ENCODE measurements around the gene NFE2L2.
"Not testable (repeated sequence)": the region's sequence is repeated elsewhere in the genome, so short reads cannot be mapped to it uniquely, and the experiment has no call there.

The NFE2L2 gene

GRCh38 chr2:177270531-177270930 lies 6.0 kb upstream of the NFE2L2 start:
- Mint-ChIP-seq H3K9me3 (no peaks in the 10 kb centered on the region), H3K27me3 (no peaks in the 10 kb centered on the region), H3K36me3 (no peaks in the 10 kb centered on the region), H3K4me3 (no peak overlapping the region), H3K4me1 (peaks cover 13% of the 10 kb centered on the region), H3K27ac (no peak overlapping the region)
- ATAC-seq (ENCODE audit: low read depth) (no peak), DNase-seq (ENCODE audit: low spot score in 2 of 2) (no peak)

DNA sequence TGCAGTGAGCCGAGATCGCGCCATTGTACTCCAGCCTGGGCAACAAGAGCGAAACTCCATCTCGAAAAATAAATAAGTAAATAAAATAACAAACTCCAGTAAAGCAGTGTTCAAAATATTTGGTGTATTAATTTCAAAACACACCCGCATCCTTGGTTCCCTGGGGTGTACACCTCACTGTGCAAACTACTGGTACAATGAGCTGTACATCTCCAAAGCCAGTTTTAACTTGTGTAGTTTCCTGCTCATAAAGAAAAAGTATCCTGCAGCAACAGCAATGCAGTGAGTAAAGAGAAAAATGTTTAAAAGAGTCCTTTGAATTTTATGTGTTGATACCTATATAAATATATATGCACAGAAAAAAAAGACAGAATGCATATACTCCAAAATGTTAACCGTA lies 4.4 kb upstream of the NFE2L2 start:
- H3K27ac Mint-ChIP-seq = no peak overlapping the region

DNA sequence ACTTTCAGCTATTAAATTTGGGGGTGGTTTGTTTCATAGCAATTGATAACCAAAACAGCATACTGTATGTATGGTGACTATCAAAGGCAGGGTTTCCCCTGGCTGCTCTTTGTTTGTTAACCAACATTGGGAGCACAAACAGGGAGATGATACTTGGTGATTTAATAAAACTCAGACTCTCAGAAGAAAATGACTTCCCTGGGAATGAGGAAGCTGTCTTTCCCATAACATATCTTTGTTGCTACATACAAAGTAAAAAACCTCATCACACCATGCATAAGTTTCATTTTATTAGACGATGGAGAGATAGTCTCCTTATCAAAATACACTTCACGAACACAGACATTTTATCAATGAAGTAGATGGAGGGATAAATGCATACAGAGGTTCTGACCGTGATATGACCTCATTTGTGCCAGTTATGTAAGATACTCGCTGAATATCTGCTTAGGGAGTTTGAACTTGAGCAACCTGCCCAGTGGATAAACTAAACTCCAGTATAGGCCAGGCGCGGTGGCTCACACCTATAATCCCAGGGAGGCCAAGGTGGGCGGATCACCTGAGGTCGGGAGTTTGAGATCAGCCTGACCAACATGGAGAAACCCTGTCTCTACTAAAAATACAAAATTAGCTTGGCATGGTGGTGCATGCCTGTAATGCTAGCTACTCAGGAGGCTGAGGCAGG lies 3.8 kb upstream of the NFE2L2 start:
- DNase-seq (ENCODE audit: low spot score in 2 of 2) = no peak
- Mint-ChIP-seq H3K4me1 (peaks cover 13% of the 10 kb centered on the region), H3K36me3 (no peaks in the 10 kb centered on the region), H3K9me3 (no peaks in the 10 kb centered on the region), H3K27ac (no peak overlapping the region), H3K27me3 (no peaks in the 10 kb centered on the region), H3K4me3 (no peak overlapping the region)
- no peak for ATAC-seq (ENCODE audit: low read depth)

More for the DNA sequence above, 4.4 kb upstream of the NFE2L2 start:
- no peak for ATAC-seq (ENCODE audit: low read depth)
- Mint-ChIP-seq H3K36me3 (no peaks in the 10 kb centered on the region), H3K4me3 (no peak overlapping the region), H3K4me1 (peaks cover 13% of the 10 kb centered on the region), H3K9me3 (no peaks in the 10 kb centered on the region), H3K27me3 (no peaks in the 10 kb centered on the region)
- DNase-seq (ENCODE audit: low spot score in 2 of 2) = no peak

- not testable (repeated sequence) for H3K27ac Mint-ChIP-seq
These were observed 2.4 kb upstream of the NFE2L2 start for GRCh38 chr2:177266955-177267354.

GRCh38 chr2:177265824-177266817 lies 1.6 kb upstream of the NFE2L2 start:
- H3K4me1 Mint-ChIP-seq = peaks cover 23% of the 10 kb centered on the region
- no peaks in the 10 kb centered on the region for H3K9me3 Mint-ChIP-seq
- H3K27me3 Mint-ChIP-seq = no peaks in the 10 kb centered on the region
- DNase-seq (ENCODE audit: low spot score in 2 of 2) (peak in 1 of 2 donors; percentile 23), ATAC-seq (ENCODE audit: low read depth) (peak; percentile 16)
- peak overlapping the region; percentile 95 for H3K4me3 Mint-ChIP-seq
- H3K27ac Mint-ChIP-seq = peak overlapping the region; percentile 99
- H3K36me3 Mint-ChIP-seq = no peaks in the 10 kb centered on the region

More at GRCh38 chr2:177266955-177267354, 2.4 kb upstream of the NFE2L2 start:
- not testable (repeated sequence) for ATAC-seq (ENCODE audit: low read depth); DNase-seq (ENCODE audit: low spot score in 2 of 2); H3K9me3 Mint-ChIP-seq; H3K27me3 Mint-ChIP-seq; H3K36me3 Mint-ChIP-seq
- H3K4me1 Mint-ChIP-seq = peaks cover 17% of the 10 kb centered on the region
- peak overlapping the region; percentile 11 for H3K4me3 Mint-ChIP-seq

GRCh38 chr2:177264209-177264692 lies 276 bp downstream of the NFE2L2 start:
- DNase-seq (ENCODE audit: low spot score in 2 of 2) = no peak
- no peak for ATAC-seq (ENCODE audit: low read depth)
- Mint-ChIP-seq H3K4me1 (peaks cover 29% of the 10 kb centered on the region), H3K9me3 (no peaks in the 10 kb centered on the region), H3K4me3 (peak overlapping the region; percentile 95), H3K27ac (peak overlapping the region; percentile 99), H3K36me3 (no peaks in the 10 kb centered on the region), H3K27me3 (no peaks in the 10 kb centered on the region)

GRCh38 chr2:177263451-177264208 lies 897 bp downstream of the NFE2L2 start:
- peaks cover 31% of the 10 kb centered on the region for H3K4me1 Mint-ChIP-seq

GRCh38 chr2:177262958-177263450 lies 1.5 kb downstream of the NFE2L2 start:
- H3K27me3 Mint-ChIP-seq = no peaks in the 10 kb centered on the region
- ATAC-seq (ENCODE audit: low read depth) = no peak

More at GRCh38 chr2:177263451-177264208, 897 bp downstream of the NFE2L2 start:
- DNase-seq (ENCODE audit: low spot score in 2 of 2) (peak; percentile 96 to 98), ATAC-seq (ENCODE audit: low read depth) (peak; percentile 57)
- Mint-ChIP-seq H3K9me3 (no peaks in the 10 kb centered on the region), H3K4me3 (peak overlapping the region; percentile 95), H3K36me3 (no peaks in the 10 kb centered on the region), H3K27me3 (no peaks in the 10 kb centered on the region), H3K27ac (peak overlapping the region; percentile 99)

GRCh38 chr2:177262092-177262491 lies 2.4 kb downstream of the NFE2L2 start:
- Mint-ChIP-seq H3K4me3 (peak overlapping the region; percentile 91), H3K4me1 (peaks cover 37% of the 10 kb centered on the region), H3K27ac (peak overlapping the region; percentile 99), H3K27me3 (no peaks in the 10 kb centered on the region), H3K36me3 (peaks cover 5% of the 10 kb centered on the region), H3K9me3 (peaks cover 2% of the 10 kb centered on the region)
- DNase-seq (ENCODE audit: low spot score in 2 of 2) (no peak), ATAC-seq (ENCODE audit: low read depth) (no peak)

More at GRCh38 chr2:177262958-177263450, 1.5 kb downstream of the NFE2L2 start:
- peaks cover 37% of the 10 kb centered on the region for H3K4me1 Mint-ChIP-seq
- H3K4me3 Mint-ChIP-seq = peak overlapping the region; percentile 91
- H3K27ac Mint-ChIP-seq = peak overlapping the region; percentile 99
- DNase-seq (ENCODE audit: low spot score in 2 of 2) = no peak
- H3K9me3 Mint-ChIP-seq = peaks cover 2% of the 10 kb centered on the region
- peaks cover 4% of the 10 kb centered on the region for H3K36me3 Mint-ChIP-seq

- Mint-ChIP-seq H3K27me3 (no peaks in the 10 kb centered on the region), H3K9me3 (peaks cover 2% of the 10 kb centered on the region), H3K36me3 (peaks cover 5% of the 10 kb centered on the region), H3K4me3 (peak overlapping the region; percentile 91), H3K4me1 (peaks cover 32% of the 10 kb centered on the region), H3K27ac (no peak overlapping the region)
- no peak for DNase-seq (ENCODE audit: low spot score in 2 of 2)
- no peak for ATAC-seq (ENCODE audit: low read depth)
These were observed 3.1 kb downstream of the NFE2L2 start for GRCh38 chr2:177261116-177262060.

GRCh38 chr2:177260379-177260778 lies 4.1 kb downstream of the NFE2L2 start:
- H3K27me3 Mint-ChIP-seq = no peaks in the 10 kb centered on the region
- H3K4me3 Mint-ChIP-seq = peak overlapping the region; percentile 8
- no peak overlapping the region for H3K27ac Mint-ChIP-seq
- DNase-seq (ENCODE audit: low spot score in 2 of 2) (no peak), ATAC-seq (ENCODE audit: low read depth) (no peak)
- peaks cover 28% of the 10 kb centered on the region for H3K4me1 Mint-ChIP-seq
- peaks cover 2% of the 10 kb centered on the region for H3K9me3 Mint-ChIP-seq
- peaks cover 5% of the 10 kb centered on the region for H3K36me3 Mint-ChIP-seq

DNA sequence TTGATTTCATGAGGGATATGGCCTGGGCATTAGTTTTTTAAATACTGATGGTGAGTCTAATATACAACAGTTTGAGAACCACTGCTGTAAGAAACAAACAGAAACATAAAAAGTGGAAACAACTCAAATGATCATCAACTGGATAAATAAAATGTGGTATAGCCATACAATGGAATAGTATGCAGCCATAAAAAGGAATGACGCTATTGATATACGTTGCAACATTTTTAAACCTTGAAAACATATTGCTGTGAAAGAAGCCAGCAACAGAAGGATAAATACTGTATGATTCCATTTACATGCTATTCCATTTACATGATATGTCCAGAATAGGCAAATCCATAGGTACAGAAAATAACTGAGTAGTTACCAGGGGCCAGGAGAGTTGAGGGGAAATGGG lies 6.5 kb downstream of the NFE2L2 start:
- ATAC-seq (ENCODE audit: low read depth) = no peak
- H3K27me3 Mint-ChIP-seq = no peaks in the 10 kb centered on the region
- peaks cover 43% of the 10 kb centered on the region for H3K4me1 Mint-ChIP-seq
- H3K36me3 Mint-ChIP-seq = peaks cover 6% of the 10 kb centered on the region
- H3K27ac Mint-ChIP-seq = peak overlapping the region; percentile 35
- H3K9me3 Mint-ChIP-seq = peaks cover 2% of the 10 kb centered on the region
- no peak overlapping the region for H3K4me3 Mint-ChIP-seq
- DNase-seq (ENCODE audit: low spot score in 2 of 2) = no peak
